ENCODE results near the gene PLA2G12B. TPM values are rescaled to one million over a fixed set of nuclear protein-coding genes. Genes with fewer than 3 reads are reported as not detected.
"Not testable (repeated sequence)": the region's sequence is repeated elsewhere in the genome, so short reads cannot be mapped to it uniquely, and the experiment has no call there.

Gene PLA2G12B
- total RNA-seq, 1 experiment from 2014 or later: not detected

DNA sequence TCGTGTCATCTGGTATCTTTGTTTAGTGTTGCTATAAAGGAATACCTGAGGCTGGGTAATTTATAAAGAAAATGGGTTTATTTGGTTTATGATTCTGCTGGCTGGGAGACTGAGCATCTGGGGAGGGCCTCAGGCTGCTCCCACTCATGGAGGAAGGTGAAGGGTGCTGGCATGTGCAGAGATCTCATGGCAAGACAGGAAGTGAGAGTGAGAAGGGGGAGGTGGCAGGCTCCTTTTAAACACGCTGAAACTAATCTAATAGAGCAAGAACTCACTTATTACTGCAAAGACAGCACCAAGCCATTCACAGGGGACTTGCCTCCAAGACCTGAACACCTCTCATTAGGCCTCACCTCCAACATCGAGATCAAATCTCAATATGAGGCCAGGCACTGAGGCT is 49.8 kb downstream of the PLA2G12B start:
- no peaks in the 10 kb centered on the region for H3K27me3 Mint-ChIP-seq (ENCODE audit: unreplicated experiment)
- CTCF ChIA-PET: no interaction called here
- H3K4me3 Mint-ChIP-seq (ENCODE audit: low read depth, unreplicated experiment): no peak overlapping the region
- H3K27ac Mint-ChIP-seq (ENCODE audit: unreplicated experiment): no peak overlapping the region
- TF ChIP-seq, protein P1, sequence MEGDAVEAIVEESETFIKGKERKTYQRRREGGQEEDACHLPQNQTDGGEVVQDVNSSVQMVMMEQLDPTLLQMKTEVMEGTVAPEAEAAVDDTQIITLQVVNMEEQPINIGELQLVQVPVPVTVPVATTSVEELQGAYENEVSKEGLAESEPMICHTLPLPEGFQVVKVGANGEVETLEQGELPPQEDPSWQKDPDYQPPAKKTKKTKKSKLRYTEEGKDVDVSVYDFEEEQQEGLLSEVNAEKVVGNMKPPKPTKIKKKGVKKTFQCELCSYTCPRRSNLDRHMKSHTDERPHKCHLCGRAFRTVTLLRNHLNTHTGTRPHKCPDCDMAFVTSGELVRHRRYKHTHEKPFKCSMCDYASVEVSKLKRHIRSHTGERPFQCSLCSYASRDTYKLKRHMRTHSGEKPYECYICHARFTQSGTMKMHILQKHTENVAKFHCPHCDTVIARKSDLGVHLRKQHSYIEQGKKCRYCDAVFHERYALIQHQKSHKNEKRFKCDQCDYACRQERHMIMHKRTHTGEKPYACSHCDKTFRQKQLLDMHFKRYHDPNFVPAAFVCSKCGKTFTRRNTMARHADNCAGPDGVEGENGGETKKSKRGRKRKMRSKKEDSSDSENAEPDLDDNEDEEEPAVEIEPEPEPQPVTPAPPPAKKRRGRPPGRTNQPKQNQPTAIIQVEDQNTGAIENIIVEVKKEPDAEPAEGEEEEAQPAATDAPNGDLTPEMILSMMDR (IDR thresholded peaks at IDR 0.05; ENCODE audit: unreplicated experiment): no peak
- BruUV-seq (replicated peaks): no TSS peak
- DNase-seq: no peak
- no peaks in the 10 kb centered on the region for H3K9me3 Mint-ChIP-seq (ENCODE audit: low read depth, unreplicated experiment)
- no peaks in the 10 kb centered on the region for H3K36me3 Mint-ChIP-seq (ENCODE audit: insufficient read depth, unreplicated experiment)
- H3K4me1 Mint-ChIP-seq (ENCODE audit: low read depth, unreplicated experiment): no peaks in the 10 kb centered on the region
- intact Hi-C loops (cut with micrococcal nuclease; ENCODE audit: unreplicated experiment): no loop called here

DNA sequence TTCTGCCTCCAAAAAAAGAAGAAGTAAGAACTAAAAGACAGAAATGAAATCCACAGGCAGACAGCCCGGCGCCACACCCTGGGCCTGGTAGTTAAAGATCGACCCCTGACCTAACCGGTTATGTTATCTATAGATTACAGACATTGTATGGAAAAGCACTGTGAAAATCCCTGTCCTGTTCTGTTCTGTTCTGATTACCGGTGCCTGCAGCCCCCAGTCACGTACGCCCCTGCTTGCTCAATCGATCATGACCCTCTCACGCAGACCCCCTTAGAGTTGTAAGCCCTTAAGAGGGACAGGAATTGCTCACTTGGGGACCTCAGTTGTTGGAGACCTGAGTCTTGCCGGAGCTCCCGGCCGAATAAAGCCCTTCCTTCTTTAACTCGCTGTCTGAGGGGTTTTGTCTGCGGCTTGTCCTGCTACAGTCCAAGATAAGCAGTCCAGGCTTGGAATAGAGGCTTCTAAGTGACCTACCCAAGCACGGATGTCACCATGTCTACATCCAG is 50.6 kb downstream of the PLA2G12B start:
- H3K36me3 Mint-ChIP-seq (ENCODE audit: insufficient read depth, unreplicated experiment); CTCF ChIA-PET; H3K4me3 Mint-ChIP-seq (ENCODE audit: low read depth, unreplicated experiment); H3K27ac Mint-ChIP-seq (ENCODE audit: unreplicated experiment); DNase-seq; H3K27me3 Mint-ChIP-seq (ENCODE audit: unreplicated experiment); H3K9me3 Mint-ChIP-seq (ENCODE audit: low read depth, unreplicated experiment); BruUV-seq (replicated peaks); H3K4me1 Mint-ChIP-seq (ENCODE audit: low read depth, unreplicated experiment); intact Hi-C loops (cut with micrococcal nuclease; ENCODE audit: unreplicated experiment): not testable (repeated sequence)

DNA sequence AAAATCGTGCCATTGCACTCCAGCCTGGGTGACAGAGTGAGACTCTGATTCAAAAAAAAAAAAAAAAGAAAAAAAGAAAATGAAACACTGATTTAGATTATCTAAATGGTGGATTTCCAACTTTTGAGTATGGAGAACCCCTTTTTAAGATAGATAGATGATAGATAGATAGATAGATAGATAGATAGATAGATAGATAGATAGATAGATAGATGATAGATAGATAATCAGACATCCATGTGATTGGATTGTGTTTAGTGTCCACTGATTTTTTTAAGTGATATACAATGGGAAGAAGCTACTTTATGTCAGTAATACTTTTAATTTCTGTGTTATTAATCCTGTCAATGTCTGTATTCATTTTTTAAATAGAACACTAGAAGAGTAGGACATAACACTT is 55.1 kb downstream of the PLA2G12B start:
- Mint-ChIP-seq H3K27me3 (ENCODE audit: unreplicated experiment) (no peaks in the 10 kb centered on the region), H3K4me1 (ENCODE audit: low read depth, unreplicated experiment) (no peaks in the 10 kb centered on the region), H3K4me3 (ENCODE audit: low read depth, unreplicated experiment) (no peak overlapping the region), H3K9me3 (ENCODE audit: low read depth, unreplicated experiment) (no peaks in the 10 kb centered on the region), H3K27ac (ENCODE audit: unreplicated experiment) (no peak overlapping the region), H3K36me3 (ENCODE audit: insufficient read depth, unreplicated experiment) (no peaks in the 10 kb centered on the region)
- no TSS peak for BruUV-seq (replicated peaks)
- intact Hi-C loops (cut with micrococcal nuclease; ENCODE audit: unreplicated experiment): no loop called here
- TF ChIP-seq, protein P1 (IDR thresholded peaks at IDR 0.05; ENCODE audit: unreplicated experiment): no peak
- CTCF ChIA-PET: interaction anchor here (0.6 kb wide), 1 partner anchor 92 kb away, joined by 3 read pairs; no protein-coding TSS in a partner anchor
- no peak for DNase-seq

DNA sequence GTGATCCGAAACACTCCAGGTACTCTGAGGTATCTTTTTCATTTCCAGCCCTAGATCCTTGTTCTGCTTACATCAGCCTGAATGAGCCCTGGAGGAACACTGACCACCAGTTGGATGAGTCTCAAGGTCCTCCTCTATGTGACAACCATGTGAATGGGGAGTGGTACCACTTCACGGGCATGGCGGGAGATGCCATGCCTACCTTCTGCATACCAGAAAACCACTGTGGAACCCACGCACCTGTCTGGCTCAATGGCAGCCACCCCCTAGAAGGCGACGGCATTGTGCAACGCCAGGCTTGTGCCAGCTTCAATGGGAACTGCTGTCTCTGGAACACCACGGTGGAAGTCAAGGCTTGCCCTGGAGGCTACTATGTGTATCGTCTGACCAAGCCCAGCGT is 56.0 kb downstream of the PLA2G12B start:
- no peak overlapping the region for H3K27ac Mint-ChIP-seq (ENCODE audit: unreplicated experiment)
- intact Hi-C loops (cut with micrococcal nuclease; ENCODE audit: unreplicated experiment): no loop called here
- CTCF ChIA-PET: no interaction called here

DNA sequence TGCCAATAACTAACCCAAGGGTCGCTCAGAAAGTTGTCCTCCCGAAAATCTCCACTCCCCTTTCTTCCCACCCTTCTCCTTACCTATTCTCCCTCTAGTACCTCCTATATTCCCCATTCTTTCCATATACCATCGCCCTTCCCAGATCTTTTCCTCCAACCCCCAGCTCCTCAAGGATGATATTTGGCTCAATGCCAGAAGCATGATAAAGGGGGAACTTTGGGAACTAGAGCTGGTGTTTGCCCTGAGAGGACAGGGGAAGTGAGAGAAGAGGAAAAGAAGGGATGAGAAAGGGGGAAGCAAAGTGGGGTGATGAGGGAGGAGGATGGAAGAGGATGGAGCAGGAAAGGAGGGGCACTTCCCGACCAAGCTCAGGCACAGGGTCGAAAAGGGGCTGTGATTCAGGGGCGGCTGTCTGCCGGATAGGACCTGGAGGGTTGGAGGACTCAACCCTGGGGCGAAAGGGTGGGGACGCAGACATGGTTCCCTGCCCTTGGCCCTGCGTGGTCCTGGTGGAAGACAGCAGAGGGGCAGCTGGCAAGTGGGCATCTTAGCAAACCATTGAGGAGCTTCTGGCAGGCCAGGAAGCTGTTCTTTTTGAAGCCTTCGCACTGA is 59.3 kb downstream of the PLA2G12B start:
- intact Hi-C loops (cut with micrococcal nuclease; ENCODE audit: unreplicated experiment): no loop called here
- Mint-ChIP-seq H3K27me3 (ENCODE audit: unreplicated experiment) (no peaks in the 10 kb centered on the region), H3K4me1 (ENCODE audit: low read depth, unreplicated experiment) (no peaks in the 10 kb centered on the region), H3K36me3 (ENCODE audit: insufficient read depth, unreplicated experiment) (no peaks in the 10 kb centered on the region), H3K4me3 (ENCODE audit: low read depth, unreplicated experiment) (no peak overlapping the region), H3K27ac (ENCODE audit: unreplicated experiment) (no peak overlapping the region), H3K9me3 (ENCODE audit: low read depth, unreplicated experiment) (no peaks in the 10 kb centered on the region)
- TF ChIP-seq, protein P1 (IDR thresholded peaks at IDR 0.05; ENCODE audit: unreplicated experiment): no peak
- CTCF ChIA-PET: no interaction called here
- no peak for DNase-seq
- no TSS peak for BruUV-seq (replicated peaks)

More for the DNA sequence above, 56.0 kb downstream of the PLA2G12B start:
- BruUV-seq (replicated peaks): no TSS peak
- no peaks in the 10 kb centered on the region for H3K27me3 Mint-ChIP-seq (ENCODE audit: unreplicated experiment)
- H3K4me3 Mint-ChIP-seq (ENCODE audit: low read depth, unreplicated experiment): no peak overlapping the region
- no peaks in the 10 kb centered on the region for H3K36me3 Mint-ChIP-seq (ENCODE audit: insufficient read depth, unreplicated experiment)
- H3K9me3 Mint-ChIP-seq (ENCODE audit: low read depth, unreplicated experiment): no peaks in the 10 kb centered on the region
- H3K4me1 Mint-ChIP-seq (ENCODE audit: low read depth, unreplicated experiment): no peaks in the 10 kb centered on the region
- DNase-seq: no peak
- TF ChIP-seq, protein P1 (IDR thresholded peaks at IDR 0.05; ENCODE audit: unreplicated experiment): no peak
